GM21526 (cell line): ENCODE measurements around the gene CROCC2.

Experiments used
- ATAC-seq: cut with Tn5 transposase; IDR thresholded peaks from one replicate; pipeline ENCODE4 v1.9.1; 2021; ENCODE audit warnings: moderate library complexity; ENCODE audit not compliant: unreplicated experiment, low FRiP score

The CROCC2 gene

DNA sequence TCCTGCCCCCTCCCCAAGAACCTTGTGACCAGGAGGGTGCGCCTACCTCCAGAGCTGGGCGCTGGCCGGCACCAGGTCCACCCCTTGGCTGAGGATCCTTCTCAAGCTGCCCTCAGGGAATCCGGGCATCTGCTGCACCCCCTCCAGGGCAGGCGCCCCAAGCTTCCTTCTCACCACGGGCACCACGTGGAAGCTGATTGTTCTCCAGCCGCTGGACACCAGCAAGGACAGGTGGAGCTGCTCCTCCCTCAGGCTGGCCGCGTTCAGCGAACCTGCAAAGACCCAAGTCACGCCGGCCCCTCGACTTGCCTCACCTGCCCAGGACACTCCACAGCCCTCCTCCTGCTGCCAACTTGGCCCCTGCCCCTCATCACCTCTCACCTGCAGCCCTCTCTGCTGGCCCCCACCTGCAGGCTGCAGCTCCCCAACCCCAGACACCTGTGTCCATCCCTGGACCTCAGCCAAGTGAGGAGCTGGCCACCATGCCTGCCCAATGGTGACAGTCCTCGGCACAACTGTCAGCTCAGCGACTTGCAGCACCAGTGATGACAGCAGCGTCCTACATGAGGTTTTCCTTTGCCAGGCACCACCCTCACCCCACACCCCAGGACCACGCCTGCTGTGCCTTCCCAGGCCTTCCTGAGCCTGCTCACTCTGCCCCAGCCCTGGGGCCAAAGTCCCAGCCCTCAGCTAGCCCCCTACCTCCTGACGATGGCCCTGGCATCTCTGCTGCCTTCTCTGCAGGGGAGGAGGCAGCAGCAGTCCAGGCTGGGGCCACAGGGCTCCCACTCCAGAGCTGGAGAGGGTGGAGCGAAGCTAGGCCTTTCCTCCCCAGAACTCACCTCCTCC lies 14.4 kb upstream of the CROCC2 start:
- ATAC-seq: no peak

- no peak for ATAC-seq
Measured at GRCh38 chr2:240892356-240892755, 13.8 kb upstream of the CROCC2 start.

GRCh38 chr2:240892925-240893324 lies 13.2 kb upstream of the CROCC2 start:
- no peak for ATAC-seq

DNA sequence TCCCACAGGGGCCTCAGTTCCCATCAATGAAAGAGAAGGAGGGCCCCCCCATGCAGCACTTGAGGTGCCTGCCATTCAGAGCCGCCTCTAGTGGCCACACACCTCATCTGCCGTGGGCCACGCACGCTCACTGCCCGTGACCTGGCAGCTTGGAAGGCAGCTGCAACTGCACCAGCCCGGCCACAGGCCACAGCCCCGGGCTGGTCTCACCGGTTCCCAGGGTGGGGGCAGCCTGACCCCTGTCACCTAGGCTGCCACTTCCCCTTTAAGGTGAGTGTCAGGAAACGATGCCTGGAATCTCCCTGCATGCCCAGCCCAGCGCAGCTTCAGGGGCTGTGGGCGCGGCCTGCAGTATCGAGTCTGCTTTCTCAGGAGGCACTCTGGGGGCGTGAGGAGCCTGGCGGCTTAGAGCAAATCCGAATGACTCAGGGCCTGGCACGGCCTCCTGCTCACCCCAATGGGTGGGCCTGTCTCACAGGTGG lies 12.7 kb upstream of the CROCC2 start:
- no peak for ATAC-seq

DNA sequence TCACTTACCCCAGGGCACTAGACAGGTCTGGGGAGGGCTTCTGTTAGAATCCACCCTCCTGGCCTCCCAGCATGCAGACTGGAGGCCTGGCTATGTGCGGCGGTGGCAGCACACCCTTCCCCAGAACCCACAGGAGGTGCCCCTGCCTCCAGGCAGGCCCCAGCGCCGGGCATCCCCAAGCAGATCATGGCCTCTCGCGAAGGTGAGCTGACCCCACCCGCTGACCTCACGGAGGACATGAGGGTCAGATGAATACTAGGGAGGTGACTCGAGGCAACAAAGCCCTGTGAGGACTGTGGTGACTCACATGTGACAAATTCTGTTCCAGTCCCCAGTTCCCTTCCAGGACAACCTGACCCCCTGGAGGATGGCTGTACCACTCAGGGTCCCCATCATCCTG lies 12.1 kb upstream of the CROCC2 start:
- ATAC-seq: no peak

DNA sequence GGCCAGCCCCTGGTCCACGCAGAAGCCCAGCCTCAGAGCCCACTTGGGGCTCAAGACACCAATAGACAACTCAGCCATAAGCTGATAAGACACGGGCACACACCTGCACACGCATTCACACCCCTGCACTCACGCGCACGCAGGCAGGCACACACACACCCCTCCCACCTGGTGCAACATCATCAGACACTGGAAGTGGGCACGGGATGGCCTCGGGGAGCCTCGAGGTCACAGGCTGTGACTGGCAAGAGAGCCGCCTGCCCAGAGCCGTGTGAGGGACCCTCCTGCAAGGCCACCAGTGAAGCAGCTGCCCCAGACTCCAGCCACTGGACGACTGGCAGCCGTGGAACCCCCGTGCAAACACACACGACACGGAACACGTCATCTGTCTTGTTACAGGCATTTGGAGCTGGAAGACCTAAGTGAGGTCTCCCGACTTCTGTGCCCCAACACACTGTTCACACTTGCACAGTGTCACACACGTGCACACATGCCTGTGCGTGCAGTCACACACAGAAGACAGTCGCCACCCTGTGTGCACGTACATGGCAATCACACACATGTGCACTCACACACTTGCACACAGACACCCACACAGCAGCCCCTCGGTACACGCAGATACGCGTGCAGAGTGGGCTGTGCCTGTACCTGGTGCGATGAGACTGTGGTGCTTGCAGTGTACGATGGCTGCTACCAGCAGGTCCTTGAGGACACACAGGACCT lies 11.1 kb upstream of the CROCC2 start:
- no peak for ATAC-seq

DNA sequence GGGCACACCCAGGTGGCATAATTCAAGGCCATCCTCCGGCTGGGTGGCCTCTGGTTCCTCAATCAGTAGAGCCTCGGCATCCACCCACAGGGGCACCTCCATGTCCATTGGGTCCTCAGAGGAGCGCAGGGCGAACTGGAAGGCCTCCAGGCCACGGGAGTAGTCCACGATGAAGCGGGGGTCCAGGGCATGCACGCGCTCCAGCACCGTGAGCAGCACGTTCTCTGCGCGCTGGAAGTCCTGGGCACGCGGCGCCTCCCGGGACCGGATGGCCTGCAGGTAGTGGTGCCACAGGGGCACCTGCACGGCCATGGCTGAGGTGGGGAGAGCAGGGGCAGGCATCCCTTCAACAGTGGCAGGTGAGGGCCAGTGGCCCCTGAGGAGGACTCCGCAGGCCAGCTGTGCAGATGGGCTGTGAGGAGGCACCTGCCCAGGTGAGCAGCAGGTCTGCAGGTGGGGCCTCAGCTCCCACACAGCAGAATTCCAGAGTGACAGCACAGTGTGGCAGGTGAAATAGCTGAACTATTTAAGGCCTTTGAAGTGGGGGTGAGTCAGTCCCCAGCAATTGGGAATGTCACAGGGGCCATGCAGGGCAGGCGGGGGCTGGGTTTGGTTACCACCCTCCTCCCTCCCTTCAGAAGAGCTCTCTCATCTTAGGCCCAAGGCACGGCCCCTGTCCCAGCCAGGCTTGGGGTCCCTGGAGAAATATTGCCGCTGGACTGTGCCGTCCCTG lies 10.3 kb upstream of the CROCC2 start, which contains the start of gene MAB21L4:
TSS of gene MAB21L4 (minus strand) at position 501 of the 733 bp plus-strand sequence. CDS start at position 342, 159 bp downstream.
- ATAC-seq: no peak

- ATAC-seq: no peak
Measured at GRCh38 chr2:240896394-240896793, 9.7 kb upstream of the CROCC2 start.

DNA sequence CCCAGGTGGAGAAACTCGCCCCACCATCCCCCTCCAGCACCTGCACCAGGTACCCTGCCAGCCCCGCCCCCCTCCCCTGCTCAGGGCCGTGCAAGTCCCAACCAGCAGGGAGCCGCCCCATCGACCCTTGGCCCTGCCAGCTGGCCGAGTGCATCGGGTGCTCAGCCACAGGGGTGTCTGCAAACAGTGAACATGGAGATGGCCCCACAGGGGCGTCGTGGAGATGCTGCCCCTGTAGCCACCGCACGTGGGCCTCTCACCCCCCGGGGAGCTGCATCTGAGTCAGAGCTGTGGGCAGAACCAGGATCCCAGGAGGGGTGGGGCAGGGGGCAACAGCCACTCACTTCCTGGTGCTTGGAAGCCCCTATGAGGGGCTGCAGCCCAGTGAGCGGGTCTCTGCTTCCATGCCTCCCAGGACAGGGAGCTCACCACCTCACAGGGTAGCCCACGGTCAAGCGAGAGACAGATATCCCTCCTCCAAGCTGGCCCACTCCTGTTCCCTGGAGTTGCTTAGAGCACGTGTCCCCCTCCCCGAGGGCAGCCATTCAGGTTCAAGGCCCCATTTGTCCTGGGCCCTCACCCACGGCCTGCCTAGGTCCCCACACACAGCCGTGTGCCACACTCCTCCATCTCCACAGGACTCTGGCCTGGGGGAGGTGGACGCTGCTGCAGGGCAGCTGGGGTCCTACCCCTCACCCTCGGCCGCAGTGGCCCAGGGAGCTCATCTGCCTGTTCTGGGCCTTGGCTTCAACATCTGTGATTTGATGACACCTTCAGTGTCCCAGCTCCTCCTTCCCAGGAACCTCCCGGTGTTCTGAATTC lies 9.1 kb upstream of the CROCC2 start:
- ATAC-seq: no peak

GRCh38 chr2:240898108-240898730 lies 7.9 kb upstream of the CROCC2 start:
- no peak for ATAC-seq

DNA sequence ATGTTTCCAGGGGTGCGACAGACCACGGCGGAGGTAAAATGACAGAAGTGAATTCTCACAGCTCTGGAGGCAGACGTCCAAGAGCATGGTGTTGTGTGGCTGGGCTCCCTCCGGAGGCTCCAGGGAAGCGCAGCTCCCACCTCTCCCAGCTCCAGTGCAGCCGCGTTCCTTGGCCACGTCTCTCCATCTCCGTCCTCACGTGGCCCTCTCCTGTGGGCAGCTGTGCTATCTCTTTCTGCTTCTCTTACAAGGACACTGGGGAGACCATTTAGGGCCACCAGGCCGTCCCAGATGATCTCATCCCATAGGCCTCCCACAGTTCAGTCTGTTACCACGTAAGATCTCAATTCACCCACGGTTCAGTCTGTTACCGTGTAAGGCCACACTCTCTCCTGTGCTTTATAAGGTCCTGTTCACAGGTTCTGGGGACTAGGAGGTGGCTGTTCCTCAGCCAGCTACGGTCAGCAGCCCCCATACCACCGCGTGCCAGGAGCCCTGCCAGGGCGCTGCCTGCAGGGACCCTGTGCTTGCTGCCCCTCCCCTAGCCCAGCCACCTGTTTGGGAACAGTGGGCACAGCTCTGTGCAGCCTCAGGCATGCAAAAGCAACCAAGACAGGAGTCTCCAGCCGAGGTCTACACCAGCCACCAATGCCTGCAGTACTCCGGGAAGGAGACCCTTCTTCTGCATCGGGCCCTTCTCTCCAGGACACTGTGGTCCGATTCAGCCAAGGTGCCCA lies 7.2 kb upstream of the CROCC2 start:
- ATAC-seq: no peak

DNA sequence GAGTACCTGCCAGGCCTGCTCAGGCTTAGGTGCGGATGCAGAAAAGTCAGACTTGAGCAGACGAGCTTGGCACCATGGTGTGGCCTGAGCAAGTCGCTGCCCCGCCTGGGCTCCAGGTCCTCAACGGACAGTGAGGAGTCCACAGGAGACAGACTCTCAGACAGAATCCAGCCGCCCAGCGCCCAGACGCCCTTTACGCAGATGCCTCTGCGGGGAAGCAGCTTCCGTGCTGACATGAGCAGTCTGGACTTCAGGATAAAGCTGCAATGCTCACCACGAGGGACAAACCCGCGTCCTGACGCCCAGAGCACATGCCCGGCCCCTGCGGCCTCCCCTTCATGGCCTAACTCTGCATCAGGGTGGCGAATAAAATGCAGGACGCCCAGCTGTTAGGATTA lies 6.7 kb upstream of the CROCC2 start:
- no peak for ATAC-seq

DNA sequence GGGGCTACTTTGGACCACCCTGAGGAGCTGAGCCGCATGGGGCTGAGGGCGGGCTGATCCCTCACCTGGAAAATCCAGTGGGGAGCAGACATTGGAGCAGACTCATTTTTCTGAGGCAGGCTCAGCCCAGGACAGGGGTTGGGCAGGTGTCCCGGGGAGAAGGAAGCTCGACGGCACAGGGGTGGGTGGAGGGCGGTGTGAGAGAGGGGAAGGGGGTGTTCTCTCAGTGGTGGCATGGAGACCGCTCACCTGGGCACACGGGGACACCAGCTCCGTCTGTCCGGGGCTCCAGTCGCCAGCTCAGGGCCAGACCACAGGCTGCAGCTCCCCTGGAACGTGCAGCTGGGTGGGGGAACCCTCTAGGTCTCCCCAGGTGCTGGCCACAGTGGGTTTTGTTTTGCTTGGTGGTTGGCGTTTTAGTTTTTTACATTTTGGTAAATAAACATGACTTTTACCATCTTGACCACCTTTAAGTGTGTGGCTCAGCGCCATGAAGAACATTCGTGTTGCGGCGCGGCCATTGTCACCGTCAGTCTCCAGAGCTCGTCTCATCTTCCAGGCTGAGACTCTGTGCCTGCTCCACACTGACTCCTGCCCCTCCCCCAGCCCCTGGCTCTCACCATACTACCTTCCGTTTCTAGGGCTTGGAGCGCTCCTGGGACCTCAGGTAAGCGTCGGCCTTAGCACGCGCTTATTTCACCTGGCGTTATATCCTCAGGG lies 5.8 kb upstream of the CROCC2 start:
- no peak for ATAC-seq

DNA sequence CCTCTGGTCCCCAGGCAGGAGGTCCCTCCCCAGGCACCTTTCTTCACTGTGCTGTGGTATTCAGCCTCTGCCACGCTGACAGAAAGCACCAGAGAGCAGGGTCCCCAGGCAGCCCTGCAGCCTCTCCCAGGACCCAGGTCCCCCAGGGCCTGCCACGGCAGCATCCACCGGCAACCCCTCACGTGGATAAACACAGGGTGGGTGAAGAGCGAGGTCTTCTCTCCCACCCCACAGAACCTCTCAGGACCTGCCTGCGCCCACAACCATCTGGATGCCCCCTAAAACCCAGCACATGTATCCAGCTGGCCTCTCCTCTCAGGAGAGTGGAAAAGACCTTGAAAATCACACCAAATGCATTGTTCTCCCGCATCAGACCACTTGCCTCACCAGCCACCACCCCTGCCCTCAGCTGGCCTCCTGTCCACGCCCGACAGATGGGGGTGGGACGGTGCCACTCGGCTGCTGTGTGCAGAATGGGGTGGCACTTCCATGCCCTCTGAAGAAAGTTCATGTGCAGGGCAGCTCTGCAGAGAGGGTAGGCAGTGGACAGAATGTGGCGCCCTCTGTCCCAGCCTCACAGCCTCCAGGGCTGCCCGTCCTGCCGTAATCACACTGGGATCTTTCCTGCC lies 4.0 kb upstream of the CROCC2 start:
- no peak for ATAC-seq

GRCh38 chr2:240902615-240903041 lies 3.5 kb upstream of the CROCC2 start:
- ATAC-seq: no peak

DNA sequence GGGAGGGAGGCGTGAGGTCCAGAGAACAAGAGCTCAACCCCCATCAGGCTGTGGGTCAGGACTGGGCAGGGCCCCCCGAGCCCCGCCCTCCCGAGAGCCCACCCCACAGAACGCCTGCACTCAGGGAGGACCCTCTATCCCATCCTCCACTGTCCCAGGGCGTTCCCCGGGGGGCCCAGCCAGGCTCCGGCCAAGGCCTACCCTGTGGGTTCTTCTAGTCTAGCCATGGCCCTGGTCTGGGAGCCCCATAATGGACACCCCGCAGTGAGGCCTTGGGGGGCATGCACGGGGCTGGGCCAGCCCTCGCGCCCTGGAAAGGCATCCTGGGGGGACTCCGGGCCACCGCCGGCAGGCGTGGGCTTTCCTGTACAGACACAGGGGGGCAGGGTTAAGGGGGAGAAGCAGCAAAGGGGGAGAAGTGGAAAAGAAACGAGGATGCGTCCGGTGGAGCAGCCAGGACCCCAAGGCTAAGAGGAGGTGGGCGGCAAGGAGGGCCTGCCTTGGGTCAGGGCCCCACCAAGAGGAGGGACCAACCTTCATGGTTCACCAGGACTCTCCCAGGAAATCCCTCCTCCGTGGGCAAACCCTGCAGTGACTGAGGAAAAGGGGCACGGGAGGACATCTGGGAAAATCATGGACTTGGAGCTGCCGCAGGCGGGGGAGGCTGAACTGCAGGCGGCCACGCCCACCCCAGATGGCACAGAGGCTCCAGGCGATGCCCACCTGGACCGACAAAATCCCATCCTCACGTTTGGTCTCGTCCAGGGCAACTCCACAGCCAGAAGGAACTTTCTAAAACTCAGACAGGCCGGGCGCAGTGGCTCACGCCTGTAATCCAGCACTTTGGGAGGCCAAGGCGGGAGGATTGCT lies 2.7 kb upstream of the CROCC2 start:
- no peak for ATAC-seq
